ENCODE results near the gene MAD1L1.
A peak's percentile ranks its signal among the peaks of the same experiment; 100 is the strongest.

The MAD1L1 gene

DNA sequence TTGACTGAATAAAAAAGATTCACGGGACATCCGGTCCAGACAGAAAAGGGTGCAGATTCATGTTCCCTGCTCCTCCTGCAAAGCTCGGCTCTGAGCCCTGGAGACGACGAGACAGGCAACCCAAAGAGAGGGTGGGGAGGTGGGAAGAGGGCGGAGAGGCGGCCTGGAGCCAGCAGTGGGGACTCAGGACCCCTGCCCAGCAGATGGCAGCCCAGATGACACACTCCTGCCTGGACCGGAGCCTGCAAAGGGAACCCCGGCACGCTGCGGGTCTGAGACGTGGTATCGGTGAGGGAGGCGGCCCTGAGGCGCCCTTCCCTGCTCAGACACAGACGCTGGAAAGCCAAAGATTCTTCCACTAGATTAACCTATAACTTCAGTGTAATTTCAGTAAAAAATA, 311.9 kb downstream of the MAD1L1 start:
- Histone ChIP-seq H2AK5ac (ENCODE audit: low read length) (no peak overlapping the region), H3K27ac (ENCODE audit: low read depth, low read length) (no peak overlapping the region), H3K23ac (ENCODE audit: low read length) (no peak overlapping the region), H3K79me1 (ENCODE audit: low read length) (no peaks in the 10 kb centered on the region), H3K18ac (ENCODE audit: low read length) (no peak overlapping the region), H3K27me3 (ENCODE audit: insufficient read depth, low read length) (no peaks in the 10 kb centered on the region), H2BK12ac (ENCODE audit: low read length) (no peak overlapping the region), H4K91ac (ENCODE audit: low read depth, low read length) (no peak overlapping the region), H3K4me2 (ENCODE audit: low read length) (no peak overlapping the region), H4K12ac (ENCODE audit: low read depth, low read length) (no peak overlapping the region), H2AFZ (ENCODE audit: insufficient read depth, low read length, poor library complexity) (no peak overlapping the region), H3K14ac (ENCODE audit: low read length) (no peak overlapping the region), H4K8ac (ENCODE audit: low read depth, low read length) (no peak overlapping the region), H3K4me3 (ENCODE audit: low read depth, low read length) (no peak overlapping the region), H3K9me3 (ENCODE audit: insufficient read depth, low read depth, low read length) (peaks cover 4% of the 10 kb centered on the region), H3K9ac (ENCODE audit: low read length) (no peak overlapping the region), H3K79me2 (ENCODE audit: control insufficient read depth, insufficient read depth, low read length, poor library complexity) (no peaks in the 10 kb centered on the region), H3K36me3 (ENCODE audit: control insufficient read depth in 1 of 2, insufficient read depth in 2 of 2, low read length in 2 of 2) (no peaks in the 10 kb centered on the region), H3K4ac (ENCODE audit: low read depth, low read length) (no peak overlapping the region), H3K4me1 (ENCODE audit: control insufficient read depth in 1 of 2, insufficient read depth in 2 of 2, low read length in 2 of 2) (peaks cover 3 to 6% of the 10 kb centered on the region in 2 experiments), H2BK120ac (ENCODE audit: insufficient read depth, low read length, poor library complexity) (no peak overlapping the region), H2BK5ac (ENCODE audit: low read depth, low read length, poor library complexity) (no peak overlapping the region)
- no CpG with 5 or more reads among the region's 16 CpGs for WGBS (ENCODE audit: extremely low coverage, insufficient coverage, insufficient read length)
- no peak for DNase-seq

DNA sequence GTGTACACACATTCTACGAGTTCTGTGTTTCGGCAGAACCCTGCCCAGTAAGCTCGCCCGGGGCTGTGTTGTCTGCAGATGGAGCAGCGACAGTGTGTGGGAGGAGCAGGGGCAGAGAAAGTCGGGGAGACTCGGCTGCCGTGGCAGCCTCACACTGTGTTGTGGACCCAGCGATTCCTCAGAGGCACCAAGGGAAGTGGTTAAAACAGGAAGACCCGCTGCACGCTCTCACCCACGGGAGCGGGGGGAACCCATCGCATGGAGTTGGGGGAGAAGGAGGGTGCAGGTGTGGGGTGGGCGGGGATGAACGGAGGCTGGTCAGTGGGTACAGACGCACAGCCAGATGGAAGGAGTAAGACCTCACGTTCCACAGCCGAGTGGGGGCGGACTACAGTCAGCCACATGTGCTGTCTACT, 312.5 kb downstream of the MAD1L1 start:
- Histone ChIP-seq H3K9me3 (ENCODE audit: insufficient read depth, low read depth, low read length) (peaks cover 4% of the 10 kb centered on the region), H3K9ac (ENCODE audit: low read length) (no peak overlapping the region), H3K4me3 (ENCODE audit: low read depth, low read length) (no peak overlapping the region), H3K14ac (ENCODE audit: low read length) (no peak overlapping the region), H4K8ac (ENCODE audit: low read depth, low read length) (no peak overlapping the region), H4K91ac (ENCODE audit: low read depth, low read length) (no peak overlapping the region), H2BK5ac (ENCODE audit: low read depth, low read length, poor library complexity) (no peak overlapping the region), H3K79me2 (ENCODE audit: control insufficient read depth, insufficient read depth, low read length, poor library complexity) (no peaks in the 10 kb centered on the region), H3K36me3 (ENCODE audit: control insufficient read depth in 1 of 2, insufficient read depth in 2 of 2, low read length in 2 of 2) (no peaks in the 10 kb centered on the region), H2BK120ac (ENCODE audit: insufficient read depth, low read length, poor library complexity) (no peak overlapping the region), H2AK5ac (ENCODE audit: low read length) (no peak overlapping the region), H3K4me2 (ENCODE audit: low read length) (no peak overlapping the region), H3K79me1 (ENCODE audit: low read length) (no peaks in the 10 kb centered on the region), H3K27me3 (ENCODE audit: insufficient read depth, low read length) (no peaks in the 10 kb centered on the region), H2AFZ (ENCODE audit: insufficient read depth, low read length, poor library complexity) (no peak overlapping the region), H3K27ac (ENCODE audit: low read depth, low read length) (no peak overlapping the region), H3K4ac (ENCODE audit: low read depth, low read length) (no peak overlapping the region), H3K4me1 (ENCODE audit: control insufficient read depth in 1 of 2, insufficient read depth in 2 of 2, low read length in 2 of 2) (peaks cover 3 to 6% of the 10 kb centered on the region in 2 experiments), H3K23ac (ENCODE audit: low read length) (no peak overlapping the region), H3K18ac (ENCODE audit: low read length) (no peak overlapping the region), H4K12ac (ENCODE audit: low read depth, low read length) (no peak overlapping the region), H2BK12ac (ENCODE audit: low read length) (no peak overlapping the region)
- no CpG with 5 or more reads among the region's 20 CpGs for WGBS (ENCODE audit: extremely low coverage, insufficient coverage, insufficient read length)
- peak in 1 of 2 donors; percentile 18 for DNase-seq

DNA sequence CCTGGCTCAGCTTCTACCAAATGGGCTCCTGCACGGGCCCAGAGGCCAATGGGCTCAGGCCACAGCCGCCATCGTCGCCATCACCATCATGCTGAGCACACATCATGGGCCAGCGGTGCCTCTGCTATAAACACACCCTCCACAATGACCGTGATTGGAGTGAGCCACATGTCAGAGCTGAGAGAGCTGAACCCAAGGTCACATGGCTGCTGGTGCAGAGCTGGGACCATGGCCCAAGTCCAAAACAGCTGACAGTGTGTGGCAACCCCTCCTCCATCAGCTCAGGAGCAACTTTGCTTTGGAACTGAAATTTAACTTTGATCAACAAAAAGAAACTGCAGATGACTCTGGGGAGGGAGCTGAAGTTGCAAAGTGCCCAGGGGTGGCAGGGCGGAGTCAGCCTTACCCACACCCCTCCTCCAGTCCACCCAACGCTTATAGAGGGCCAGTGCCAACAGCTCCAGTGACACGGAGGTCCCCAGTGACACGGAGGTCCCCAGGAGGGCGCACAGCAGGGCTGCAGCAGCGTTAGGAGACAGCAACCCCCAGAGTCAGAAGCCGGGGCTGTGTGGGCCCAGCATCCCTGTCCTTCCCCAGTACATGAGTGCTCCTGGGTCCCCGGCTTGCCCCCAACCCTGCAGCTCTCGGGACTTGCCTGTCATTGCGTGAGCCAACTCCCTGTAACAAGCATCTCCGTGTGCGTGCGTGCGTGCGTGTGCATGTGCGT, 313.0 kb downstream of the MAD1L1 start:
- Histone ChIP-seq H3K4me1 (ENCODE audit: control insufficient read depth in 1 of 2, insufficient read depth in 2 of 2, low read length in 2 of 2) (peaks cover 3 to 6% of the 10 kb centered on the region in 2 experiments), H3K9ac (ENCODE audit: low read length) (no peak overlapping the region), H2BK5ac (ENCODE audit: low read depth, low read length, poor library complexity) (no peak overlapping the region), H3K14ac (ENCODE audit: low read length) (no peak overlapping the region), H3K18ac (ENCODE audit: low read length) (no peak overlapping the region), H3K27me3 (ENCODE audit: insufficient read depth, low read length) (no peaks in the 10 kb centered on the region), H3K4ac (ENCODE audit: low read depth, low read length) (no peak overlapping the region), H3K4me2 (ENCODE audit: low read length) (no peak overlapping the region), H2AK5ac (ENCODE audit: low read length) (no peak overlapping the region), H3K23ac (ENCODE audit: low read length) (peak overlapping the region; percentile 45), H3K79me1 (ENCODE audit: low read length) (no peaks in the 10 kb centered on the region), H4K8ac (ENCODE audit: low read depth, low read length) (no peak overlapping the region), H4K12ac (ENCODE audit: low read depth, low read length) (no peak overlapping the region), H3K36me3 (ENCODE audit: control insufficient read depth in 1 of 2, insufficient read depth in 2 of 2, low read length in 2 of 2) (no peaks in the 10 kb centered on the region), H2BK12ac (ENCODE audit: low read length) (no peak overlapping the region), H3K9me3 (ENCODE audit: insufficient read depth, low read depth, low read length) (peaks cover 4% of the 10 kb centered on the region), H3K27ac (ENCODE audit: low read depth, low read length) (no peak overlapping the region), H4K91ac (ENCODE audit: low read depth, low read length) (no peak overlapping the region), H2BK120ac (ENCODE audit: insufficient read depth, low read length, poor library complexity) (no peak overlapping the region), H3K79me2 (ENCODE audit: control insufficient read depth, insufficient read depth, low read length, poor library complexity) (no peaks in the 10 kb centered on the region), H3K4me3 (ENCODE audit: low read depth, low read length) (no peak overlapping the region), H2AFZ (ENCODE audit: insufficient read depth, low read length, poor library complexity) (no peak overlapping the region)
- WGBS (ENCODE audit: extremely low coverage, insufficient coverage, insufficient read length), result no CpG with 5 or more reads among the region's 22 CpGs
- peak; percentile 11 to 31 for DNase-seq

DNA sequence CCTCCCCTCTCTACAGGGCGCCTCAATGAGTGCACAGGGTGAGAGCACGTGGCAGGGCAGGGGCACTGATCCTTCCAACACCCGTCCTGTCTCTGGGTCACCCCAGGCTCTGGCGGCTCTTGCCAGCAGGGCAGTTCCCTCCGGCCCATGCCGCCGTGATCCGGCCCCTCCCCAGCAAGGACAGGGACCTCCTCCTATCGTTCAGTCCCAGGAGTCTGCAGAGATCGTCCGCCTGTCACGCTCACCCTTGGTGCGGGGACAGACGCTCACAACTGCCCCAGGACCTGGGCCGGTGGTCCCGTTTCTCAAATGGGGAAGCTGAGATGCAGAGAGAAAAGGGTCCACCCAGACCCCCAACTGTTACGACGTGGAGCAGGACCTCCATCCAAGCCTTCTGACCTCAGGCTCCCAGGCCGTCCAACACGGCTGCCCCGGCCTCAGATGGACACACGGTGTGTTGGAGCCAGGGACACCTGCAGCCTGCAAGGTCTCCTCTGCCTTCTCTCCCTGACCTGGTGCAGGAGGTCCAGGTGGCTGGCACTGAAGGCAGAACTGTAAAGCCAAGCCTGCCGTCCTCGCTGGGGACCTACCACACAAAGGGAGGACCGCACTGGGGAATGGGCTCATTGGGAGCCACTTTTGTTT, 313.7 kb downstream of the MAD1L1 start:
- H3K27me3 ChIP-seq (ENCODE audit: insufficient read depth, low read length), result no peaks in the 10 kb centered on the region
- no peak overlapping the region for H3K4me2 ChIP-seq (ENCODE audit: low read length)
- H3K4ac ChIP-seq (ENCODE audit: low read depth, low read length), result no peak overlapping the region
- H3K4me3 ChIP-seq (ENCODE audit: low read depth, low read length), result no peak overlapping the region
- peaks cover 3 to 6% of the 10 kb centered on the region in 2 experiments for H3K4me1 ChIP-seq (ENCODE audit: control insufficient read depth in 1 of 2, insufficient read depth in 2 of 2, low read length in 2 of 2)
- no peak overlapping the region for H3K9ac ChIP-seq (ENCODE audit: low read length)
- DNase-seq, result no peak
- H3K36me3 ChIP-seq (ENCODE audit: control insufficient read depth in 1 of 2, insufficient read depth in 2 of 2, low read length in 2 of 2), result no peaks in the 10 kb centered on the region
- no peak overlapping the region for H3K14ac ChIP-seq (ENCODE audit: low read length)
- no peak overlapping the region for H4K91ac ChIP-seq (ENCODE audit: low read depth, low read length)
- no peaks in the 10 kb centered on the region for H3K79me1 ChIP-seq (ENCODE audit: low read length)
- no peak overlapping the region for H4K12ac ChIP-seq (ENCODE audit: low read depth, low read length)
- H3K23ac ChIP-seq (ENCODE audit: low read length), result no peak overlapping the region
- peaks cover 4% of the 10 kb centered on the region for H3K9me3 ChIP-seq (ENCODE audit: insufficient read depth, low read depth, low read length)
- no peak overlapping the region for H3K27ac ChIP-seq (ENCODE audit: low read depth, low read length)
- H2BK12ac ChIP-seq (ENCODE audit: low read length), result no peak overlapping the region
- H2BK5ac ChIP-seq (ENCODE audit: low read depth, low read length, poor library complexity), result no peak overlapping the region
- H2AFZ ChIP-seq (ENCODE audit: insufficient read depth, low read length, poor library complexity), result no peak overlapping the region
- no CpG with 5 or more reads among the region's 25 CpGs for WGBS (ENCODE audit: extremely low coverage, insufficient coverage, insufficient read length)
- no peak overlapping the region for H3K18ac ChIP-seq (ENCODE audit: low read length)
- H2BK120ac ChIP-seq (ENCODE audit: insufficient read depth, low read length, poor library complexity), result no peak overlapping the region
- H3K79me2 ChIP-seq (ENCODE audit: control insufficient read depth, insufficient read depth, low read length, poor library complexity), result no peaks in the 10 kb centered on the region
- no peak overlapping the region for H2AK5ac ChIP-seq (ENCODE audit: low read length)
- no peak overlapping the region for H4K8ac ChIP-seq (ENCODE audit: low read depth, low read length)

All from trophoblast cell (in vitro differentiated cells and primary cell).